Measurements from ENCODE around the gene PLOD2. TPM values are rescaled to one million over a fixed set of nuclear protein-coding genes. Genes with fewer than 3 reads are reported as not detected.

The PLOD2 gene
- total RNA-seq, 6 experiments from 2014 or later = 181 to 358 (median 200) TPM

DNA sequence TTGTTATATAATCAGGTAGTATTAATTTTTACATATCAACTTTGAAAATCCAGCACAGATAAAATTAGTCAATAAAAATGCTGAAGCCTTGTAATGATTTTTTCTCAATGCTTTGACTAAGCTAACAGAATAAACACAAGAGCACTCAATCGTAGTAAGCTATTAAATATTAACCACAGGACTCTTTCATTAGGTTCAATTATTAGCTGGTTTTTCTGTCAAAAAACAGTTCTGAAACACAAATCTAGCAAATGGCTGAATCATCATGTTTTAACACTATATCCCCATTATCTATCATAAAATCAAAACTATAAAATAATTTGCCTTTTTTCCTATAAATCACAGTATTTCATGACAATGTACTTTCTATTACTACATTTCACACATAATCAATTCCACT lies 69.6 kb downstream of the PLOD2 start:
- no peak overlapping the region for H3K4me3 Mint-ChIP-seq
- peaks cover 17% of the 10 kb centered on the region for H3K36me3 Mint-ChIP-seq (ENCODE audit: low read depth)
- peaks cover 2% of the 10 kb centered on the region for H3K27me3 Mint-ChIP-seq (ENCODE audit: insufficient read depth)
- H3K27ac Mint-ChIP-seq = peak overlapping the region; percentile 56; the same call in 1 of the 2 replicates
- no peak for DNase-seq
- TF ChIP-seq, protein P1, sequence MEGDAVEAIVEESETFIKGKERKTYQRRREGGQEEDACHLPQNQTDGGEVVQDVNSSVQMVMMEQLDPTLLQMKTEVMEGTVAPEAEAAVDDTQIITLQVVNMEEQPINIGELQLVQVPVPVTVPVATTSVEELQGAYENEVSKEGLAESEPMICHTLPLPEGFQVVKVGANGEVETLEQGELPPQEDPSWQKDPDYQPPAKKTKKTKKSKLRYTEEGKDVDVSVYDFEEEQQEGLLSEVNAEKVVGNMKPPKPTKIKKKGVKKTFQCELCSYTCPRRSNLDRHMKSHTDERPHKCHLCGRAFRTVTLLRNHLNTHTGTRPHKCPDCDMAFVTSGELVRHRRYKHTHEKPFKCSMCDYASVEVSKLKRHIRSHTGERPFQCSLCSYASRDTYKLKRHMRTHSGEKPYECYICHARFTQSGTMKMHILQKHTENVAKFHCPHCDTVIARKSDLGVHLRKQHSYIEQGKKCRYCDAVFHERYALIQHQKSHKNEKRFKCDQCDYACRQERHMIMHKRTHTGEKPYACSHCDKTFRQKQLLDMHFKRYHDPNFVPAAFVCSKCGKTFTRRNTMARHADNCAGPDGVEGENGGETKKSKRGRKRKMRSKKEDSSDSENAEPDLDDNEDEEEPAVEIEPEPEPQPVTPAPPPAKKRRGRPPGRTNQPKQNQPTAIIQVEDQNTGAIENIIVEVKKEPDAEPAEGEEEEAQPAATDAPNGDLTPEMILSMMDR (IDR thresholded peaks at IDR 0.05) = no peak
- no peaks in the 10 kb centered on the region; the same call in 1 of the 2 replicates for H3K9me3 Mint-ChIP-seq
- peaks cover 50% of the 10 kb centered on the region for H3K4me1 Mint-ChIP-seq (ENCODE audit: low read depth)

DNA sequence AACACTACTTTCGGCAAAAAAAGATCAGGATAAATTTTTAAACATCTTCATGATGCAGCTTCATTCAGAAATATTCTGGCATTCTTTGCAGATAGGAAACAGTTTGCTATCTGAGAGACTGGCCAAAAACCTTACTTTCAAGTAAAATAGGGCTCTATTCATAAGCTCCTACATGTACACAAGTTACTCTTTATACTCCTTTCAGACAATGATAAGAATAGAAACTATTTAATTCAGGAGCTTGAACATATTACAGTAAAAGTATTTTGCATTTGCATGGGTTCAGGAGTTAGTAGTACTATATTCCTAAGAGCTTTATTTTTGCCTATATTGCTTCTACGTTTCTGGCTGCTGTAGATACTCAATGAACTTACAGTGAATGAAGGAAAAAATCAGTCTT lies 70.5 kb downstream of the PLOD2 start:
- H3K27ac Mint-ChIP-seq = peak overlapping the region; percentile 61; the same call in 1 of the 2 replicates
- H3K36me3 Mint-ChIP-seq (ENCODE audit: low read depth) = peaks cover 19% of the 10 kb centered on the region

DNA sequence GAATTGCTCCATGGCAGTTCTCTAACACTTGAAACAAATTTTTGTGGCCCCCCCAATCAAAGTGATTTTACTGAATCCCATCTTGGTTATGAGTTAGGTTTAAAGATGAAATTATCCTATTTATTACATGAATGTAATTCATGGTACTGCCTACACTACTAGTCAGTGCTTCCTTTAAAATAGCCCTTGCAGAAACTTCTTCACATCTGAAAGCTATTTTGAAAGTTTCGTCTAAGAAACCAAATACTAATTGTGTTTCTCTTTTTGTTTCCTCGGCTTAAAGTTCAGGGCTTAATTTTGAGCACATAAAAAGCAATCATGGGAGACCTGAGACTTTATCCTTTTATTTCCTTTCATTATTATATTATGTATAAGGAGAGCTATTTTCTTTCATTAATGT lies 72.1 kb downstream of the PLOD2 start:
- peaks cover 2% of the 10 kb centered on the region; the same call in 1 of the 2 replicates for H3K27me3 Mint-ChIP-seq (ENCODE audit: insufficient read depth)
- peaks cover 6% of the 10 kb centered on the region; the same call in 1 of the 2 replicates for H3K36me3 Mint-ChIP-seq (ENCODE audit: low read depth)
- peaks cover 33% of the 10 kb centered on the region for H3K4me1 Mint-ChIP-seq (ENCODE audit: low read depth)
- DNase-seq = no peak
- H3K27ac Mint-ChIP-seq = no peak overlapping the region
- no peak overlapping the region for H3K4me3 Mint-ChIP-seq
- TF ChIP-seq, protein P1 (IDR thresholded peaks at IDR 0.05) = no peak
- H3K9me3 Mint-ChIP-seq = no peaks in the 10 kb centered on the region

More for the DNA sequence above, 70.5 kb downstream of the PLOD2 start:
- Mint-ChIP-seq H3K4me1 (ENCODE audit: low read depth) (peaks cover 50% of the 10 kb centered on the region), H3K4me3 (peak overlapping the region; percentile 74), H3K9me3 (no peaks in the 10 kb centered on the region; the same call in 1 of the 2 replicates), H3K27me3 (ENCODE audit: insufficient read depth) (peaks cover 2% of the 10 kb centered on the region)
- no peak for DNase-seq
- TF ChIP-seq, protein P1 (IDR thresholded peaks at IDR 0.05) = no peak

DNA sequence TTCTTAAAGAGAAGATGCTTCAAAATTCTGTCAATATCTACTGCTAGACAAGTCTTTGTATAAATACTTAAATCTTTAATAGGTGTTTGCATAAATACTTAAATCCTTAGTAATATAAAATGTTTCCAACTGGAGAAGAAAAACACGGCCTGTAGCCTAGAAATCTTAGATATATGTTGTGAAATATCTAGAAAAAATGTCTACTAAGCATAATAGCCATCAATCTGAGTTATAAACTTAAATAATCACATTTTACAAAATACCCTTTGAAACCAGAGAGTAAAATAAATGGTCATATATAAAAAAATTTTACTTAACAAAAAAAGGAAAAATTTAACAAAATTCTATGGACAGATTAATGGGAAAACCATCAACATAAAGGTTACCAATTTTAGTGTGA lies 73.9 kb downstream of the PLOD2 start:
- Mint-ChIP-seq H3K9me3 (no peaks in the 10 kb centered on the region), H3K27ac (no peak overlapping the region), H3K4me3 (no peak overlapping the region), H3K4me1 (ENCODE audit: low read depth) (peaks cover 18% of the 10 kb centered on the region), H3K27me3 (ENCODE audit: insufficient read depth) (peaks cover 2% of the 10 kb centered on the region; the same call in 1 of the 2 replicates), H3K36me3 (ENCODE audit: low read depth) (0 out of 2 replicates have a peak, but pooled peaks cover 7% of the 10 kb centered on the region)
- TF ChIP-seq, protein P1 (IDR thresholded peaks at IDR 0.05) = no peak
- no peak for DNase-seq

DNA sequence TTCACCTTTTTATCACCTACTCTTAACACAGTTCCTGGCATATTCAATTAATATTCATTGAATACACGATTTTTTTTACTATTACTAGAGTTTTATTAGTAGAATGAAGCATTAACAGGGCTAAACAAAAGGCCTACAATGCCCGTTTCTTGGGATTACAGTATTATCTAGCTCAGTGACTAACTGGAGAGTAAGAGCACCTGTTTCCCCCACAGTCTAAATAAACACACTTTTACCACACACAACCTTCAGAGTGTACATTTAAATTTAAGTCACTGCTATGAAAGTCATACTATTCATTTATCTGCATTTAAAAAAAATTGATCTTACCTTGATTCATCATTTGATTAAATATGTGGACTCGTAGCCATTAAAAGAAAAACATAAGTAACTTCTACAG lies 74.8 kb downstream of the PLOD2 start:
- Mint-ChIP-seq H3K4me3 (no peak overlapping the region), H3K27me3 (ENCODE audit: insufficient read depth) (peaks cover 2% of the 10 kb centered on the region; the same call in 1 of the 2 replicates), H3K36me3 (ENCODE audit: low read depth) (0 out of 2 replicates have a peak, but pooled peaks cover 7% of the 10 kb centered on the region), H3K27ac (no peak overlapping the region), H3K9me3 (no peaks in the 10 kb centered on the region), H3K4me1 (ENCODE audit: low read depth) (peaks cover 10% of the 10 kb centered on the region)
- TF ChIP-seq, protein P1 (IDR thresholded peaks at IDR 0.05) = no peak
- no peak for DNase-seq
